Uterus (tissue), 2 donors: ENCODE measurements around the gene POC1B.

Source experiments
- CTCF ChIP-seq, 4 experiments: fragments of 200-600 bp in 2 of 4; fragments of 450-650 bp in 2 of 4; sonication (generic) in 2 of 4; IDR thresholded peaks; one replicate each; pipeline ENCODE4 v1.5.1; 2016 to 2019; ENCODE audit warnings: antibody characterized with exemption in 4 of 4, mild to moderate bottlenecking in 2 of 4, moderate library complexity in 1 of 4
- POLR2A ChIP-seq, 2 donors: fragments of 450-650 bp; IDR thresholded peaks; one replicate each; pipeline ENCODE4 v1.6.1; 2016; ENCODE audit warnings: antibody characterized with exemption in 2 of 2, mild to moderate bottlenecking in 1 of 2, moderate library complexity in 1 of 2

- TF ChIP-seq POLR2A (IDR thresholded peaks at IDR 0.05) (no peak), CTCF (IDR thresholded peaks at IDR 0.05) (no peak)
Observed at GRCh38 chr12:89414851-89415250, 111.0 kb downstream of the POC1B start.
